GM12872 (cell line): Measurements from ENCODE around the gene SLC35F4.
A peak's percentile ranks its signal among the peaks of the same experiment; 100 is the strongest.

Source experiments
- CTCF ChIP-seq: IDR thresholded peaks from 3 replicates; pipeline ENCODE4 v1.5.1; 2011; ENCODE audit warnings: low read depth, mild to moderate bottlenecking, low read length, moderate library complexity; ENCODE audit not compliant: insufficient read depth

The SLC35F4 gene

DNA sequence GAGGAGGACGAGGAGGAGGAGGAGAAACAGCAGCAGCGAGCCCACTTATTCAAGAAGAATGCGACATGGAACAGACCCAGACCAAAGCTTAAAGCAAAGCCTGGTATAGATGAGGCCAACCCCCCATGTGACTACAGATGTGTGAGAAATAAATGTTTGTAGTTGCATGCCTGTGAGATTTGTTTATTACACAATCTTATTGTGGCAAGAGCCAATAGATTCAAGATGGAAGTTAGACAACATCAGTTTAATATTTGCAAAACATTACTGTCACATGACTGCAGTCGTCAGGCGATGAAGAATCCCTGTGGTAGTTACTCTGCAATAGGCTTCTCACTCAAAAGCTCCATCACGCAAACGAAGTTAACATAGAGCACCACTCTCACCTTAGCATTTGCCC, 17.2 kb upstream of the SLC35F4 start:
- no peak for TF ChIP-seq CTCF

GRCh38 chr14:57879516-57879915, 13.6 kb upstream of the SLC35F4 start:
- no peak for TF ChIP-seq CTCF

- TF ChIP-seq CTCF: no peak
Observed at GRCh38 chr14:57875985-57876384, 10.1 kb upstream of the SLC35F4 start.

DNA sequence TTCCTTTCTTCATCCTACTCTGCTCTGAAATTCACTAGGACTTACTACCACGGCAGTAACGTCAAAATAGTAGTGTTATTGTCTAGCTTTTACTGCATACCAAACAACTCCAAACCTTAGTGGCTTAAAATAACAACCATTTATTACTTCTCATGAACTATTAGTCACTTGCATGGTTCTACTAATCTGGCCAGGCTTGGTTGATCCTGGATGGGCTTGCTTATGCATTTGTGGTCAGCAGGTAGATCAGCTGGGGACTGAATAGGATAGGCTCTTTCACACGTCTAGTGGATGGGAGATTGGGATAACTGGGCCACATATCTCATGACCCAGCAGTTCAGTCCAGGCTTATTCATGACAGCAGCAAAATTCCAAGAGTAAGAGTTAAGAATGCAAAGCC, 9.4 kb upstream of the SLC35F4 start:
- TF ChIP-seq CTCF: no peak

DNA sequence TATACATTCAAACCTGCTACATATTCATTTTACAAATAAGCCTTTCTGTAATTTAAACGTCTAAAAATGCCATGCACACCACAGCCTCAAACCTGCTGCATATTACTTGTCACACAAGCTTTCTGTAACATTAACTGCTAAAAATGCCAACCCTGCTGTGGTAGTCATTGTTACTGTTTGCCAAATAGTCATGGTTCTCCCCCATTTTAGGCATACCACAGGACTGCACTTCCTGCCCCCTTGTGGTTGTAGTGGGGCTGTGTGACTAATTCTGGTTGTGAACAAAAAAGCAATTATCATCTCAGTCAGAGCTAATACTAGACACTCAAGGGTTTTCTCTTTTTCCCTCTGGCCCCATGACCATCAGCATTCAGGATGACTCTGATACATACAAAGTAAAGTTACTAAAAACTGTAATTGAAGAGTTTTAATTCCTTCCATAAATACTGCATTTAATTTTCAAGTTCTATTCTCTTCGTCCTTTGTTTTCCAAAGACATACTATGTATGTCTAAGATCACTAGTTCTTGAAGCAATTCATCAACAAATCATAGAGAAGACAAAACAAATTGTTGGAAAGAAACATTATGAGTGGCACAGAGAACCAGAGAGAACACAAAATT, 5.7 kb upstream of the SLC35F4 start:
- TF ChIP-seq CTCF: peak; percentile 78

DNA sequence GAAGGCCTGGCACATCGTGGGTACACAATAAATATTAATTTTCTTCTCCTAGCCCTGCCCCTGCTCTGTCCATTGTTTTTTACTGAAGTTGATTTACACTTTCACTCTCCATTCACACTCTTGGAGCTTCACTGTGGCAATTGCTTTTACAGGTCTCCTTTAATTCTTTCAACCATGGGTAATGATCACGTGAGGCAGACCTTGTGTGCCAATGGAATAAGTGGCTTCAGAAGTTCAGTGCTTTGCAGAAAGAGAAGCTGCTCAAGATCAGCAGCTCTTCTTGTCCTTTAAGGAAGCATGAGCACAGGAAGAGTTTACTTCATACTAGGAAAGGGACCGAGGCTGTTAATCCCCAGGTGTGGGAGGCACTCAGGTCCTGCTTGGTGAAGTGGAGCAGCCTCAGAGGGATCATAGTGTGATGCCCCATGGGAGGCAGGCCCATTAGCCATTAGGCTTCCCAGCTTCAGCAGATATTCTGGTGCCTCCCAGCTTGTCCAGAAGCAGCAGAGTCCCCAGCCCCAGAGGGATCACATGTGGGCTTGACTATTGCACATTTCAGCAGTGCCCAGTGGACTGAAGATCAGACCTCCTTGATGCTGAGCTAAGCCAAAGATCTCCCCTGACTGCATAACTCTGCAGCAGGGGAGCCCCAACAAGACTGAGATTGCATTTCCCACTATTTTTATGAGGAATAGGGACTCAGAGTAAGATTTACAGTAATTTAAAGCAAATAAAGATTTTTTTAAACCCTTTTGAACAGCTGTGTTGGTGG, 5.0 kb upstream of the SLC35F4 start:
- no peak for TF ChIP-seq CTCF

GRCh38 chr14:57869617-57870016, 3.7 kb upstream of the SLC35F4 start:
- no peak for TF ChIP-seq CTCF
